Stimulated activated CD4-positive, alpha-beta T cell treated with anti-CD3 and anti-CD28 coated beads, Interleukin-15, amount 100 ng/mL, for 1 hour (primary cell): Measurements from ENCODE around the gene SOX2.

Experiments used
- DNase-seq, 2 donors: peaks; one replicate each; pipeline ENCODE4 v3.0.0-alpha.2; 2020; ENCODE audit warnings: low read depth in 1 of 2, low spot score in 1 of 2

The SOX2 gene

DNA sequence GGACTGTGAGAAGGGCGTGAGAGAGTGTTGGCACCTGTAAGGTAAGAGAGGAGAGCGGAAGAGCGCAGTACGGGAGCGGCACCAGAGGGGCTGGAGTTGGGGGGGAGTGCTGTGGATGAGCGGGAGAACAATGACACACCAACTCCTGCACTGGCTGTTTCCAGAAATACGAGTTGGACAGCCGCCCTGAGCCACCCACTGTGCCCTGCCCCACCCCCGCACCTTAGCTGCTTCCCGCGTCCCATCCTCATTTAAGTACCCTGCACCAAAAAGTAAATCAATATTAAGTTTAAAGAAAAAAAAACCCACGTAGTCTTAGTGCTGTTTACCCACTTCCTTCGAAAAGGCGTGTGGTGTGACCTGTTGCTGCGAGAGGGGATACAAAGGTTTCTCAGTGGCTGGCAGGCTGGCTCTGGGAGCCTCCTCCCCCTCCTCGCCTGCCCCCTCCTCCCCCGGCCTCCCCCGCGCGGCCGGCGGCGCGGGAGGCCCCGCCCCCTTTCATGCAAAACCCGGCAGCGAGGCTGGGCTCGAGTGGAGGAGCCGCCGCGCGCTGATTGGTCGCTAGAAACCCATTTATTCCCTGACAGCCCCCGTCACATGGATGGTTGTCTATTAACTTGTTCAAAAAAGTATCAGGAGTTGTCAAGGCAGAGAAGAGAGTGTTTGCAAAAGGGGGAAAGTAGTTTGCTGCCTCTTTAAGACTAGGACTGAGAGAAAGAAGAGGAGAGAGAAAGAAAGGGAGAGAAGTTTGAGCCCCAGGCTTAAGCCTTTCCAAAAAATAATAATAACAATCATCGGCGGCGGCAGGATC is at the start of gene SOX2:
Gene SOX2, plus strand, starts transcription at position 601 of the 811 bp plus-strand sequence. CDS start 436 bp downstream, outside the sequence.
- no peak for DNase-seq

DNA sequence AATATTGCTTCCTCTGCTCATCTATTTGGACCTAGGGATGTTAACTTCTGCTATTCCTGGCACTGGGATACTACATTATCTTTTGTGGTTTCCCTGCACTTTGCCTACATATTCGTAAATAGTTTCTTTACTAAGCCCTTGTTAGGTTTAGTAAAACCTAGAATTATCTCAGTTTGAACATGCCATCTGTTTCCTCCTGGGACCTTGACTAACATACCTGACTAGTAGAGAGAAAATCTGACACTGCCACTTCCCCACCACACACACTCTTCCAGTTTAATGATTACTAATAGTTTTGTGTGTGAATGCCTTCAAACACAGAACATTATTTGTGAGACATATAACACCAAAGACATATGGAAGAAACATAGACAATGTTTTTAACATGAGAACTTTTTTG is 28.2 kb upstream of the SOX2 start:
- no peak for DNase-seq

DNA sequence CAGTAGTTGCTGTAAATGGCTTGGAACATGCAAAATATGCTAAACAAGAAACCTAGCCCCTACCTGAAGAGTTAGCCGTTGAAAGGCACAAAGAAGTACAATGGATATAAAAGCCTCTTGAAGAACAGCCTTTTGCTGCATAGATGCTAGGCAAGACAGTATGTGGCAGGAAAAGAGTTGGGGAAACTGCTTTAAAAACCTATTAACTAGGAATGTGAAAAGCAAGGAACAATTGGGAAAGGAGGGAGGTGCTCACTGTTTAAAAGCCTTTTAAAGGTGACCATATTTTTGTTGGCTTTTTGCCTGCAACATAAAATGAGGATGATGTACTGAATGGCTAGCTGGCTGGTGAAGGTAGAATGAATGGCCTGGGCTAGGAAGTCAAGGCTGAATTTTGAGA is 24.5 kb upstream of the SOX2 start:
- no peak for DNase-seq

DNA sequence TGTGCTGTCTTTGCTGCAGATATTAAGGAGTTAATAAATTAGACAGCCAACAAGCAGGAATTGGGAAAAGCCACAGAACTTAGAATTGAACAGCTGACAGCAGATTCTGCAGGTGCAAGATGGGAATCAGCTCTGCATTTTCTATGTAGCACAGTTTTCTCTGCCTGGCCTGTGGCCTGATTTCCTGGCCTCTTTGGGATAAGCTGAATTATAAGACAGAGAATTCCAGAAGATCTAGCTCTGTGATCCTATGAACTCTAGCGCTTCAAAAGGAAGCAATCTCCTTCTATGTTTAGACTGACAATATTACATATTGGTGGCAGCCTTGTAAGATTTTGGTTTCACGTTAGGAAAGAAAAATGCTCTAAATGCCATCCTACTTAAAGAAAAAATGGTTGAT is 24.0 kb upstream of the SOX2 start:
- no peak for DNase-seq

DNA sequence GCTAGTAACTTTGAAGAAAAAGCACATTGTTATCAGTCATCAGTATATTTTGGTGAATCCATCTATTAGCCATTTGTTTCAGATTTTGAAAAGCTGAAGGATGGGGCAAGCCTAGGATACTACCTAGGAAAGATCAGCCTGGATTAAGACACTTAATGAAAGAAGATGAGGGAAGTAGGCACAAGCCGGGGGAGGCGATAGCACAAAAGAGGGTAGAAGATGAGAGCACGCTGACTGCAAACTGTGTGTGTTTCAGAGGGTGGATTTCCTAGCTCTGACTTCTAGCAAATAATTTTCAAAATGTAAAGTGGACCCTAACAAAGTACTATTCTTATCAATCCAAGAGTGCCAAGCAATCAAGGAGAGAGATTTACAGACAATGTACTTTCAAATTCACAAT is 22.2 kb upstream of the SOX2 start:
- DNase-seq, result no peak

DNA sequence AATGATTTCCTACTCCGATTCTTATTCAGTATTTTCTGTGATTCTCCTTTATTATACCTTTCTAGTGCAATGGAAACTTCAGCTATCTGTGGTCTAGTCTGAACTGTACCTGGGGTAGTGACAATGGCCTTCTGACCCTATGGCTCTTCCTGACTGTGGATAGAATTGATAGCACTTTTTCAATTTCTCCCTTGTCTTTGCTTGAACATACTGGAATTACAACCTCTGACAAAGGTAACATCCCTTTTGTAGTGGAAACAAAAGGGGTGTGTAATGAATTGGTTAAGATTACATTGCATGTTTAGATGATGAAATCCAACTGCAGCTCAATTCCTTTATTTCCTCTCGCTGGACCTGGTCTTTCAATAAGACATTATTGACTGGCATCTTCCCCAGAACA is 21.0 kb upstream of the SOX2 start:
- no peak for DNase-seq

- DNase-seq, result no peak
Observed at GRCh38 chr3:181691901-181692300, 19.8 kb upstream of the SOX2 start.

- DNase-seq, result no peak
Observed at GRCh38 chr3:181692311-181693145, 19.2 kb upstream of the SOX2 start.

- no peak for DNase-seq
Observed at GRCh38 chr3:181693280-181693679, 18.4 kb upstream of the SOX2 start.

DNA sequence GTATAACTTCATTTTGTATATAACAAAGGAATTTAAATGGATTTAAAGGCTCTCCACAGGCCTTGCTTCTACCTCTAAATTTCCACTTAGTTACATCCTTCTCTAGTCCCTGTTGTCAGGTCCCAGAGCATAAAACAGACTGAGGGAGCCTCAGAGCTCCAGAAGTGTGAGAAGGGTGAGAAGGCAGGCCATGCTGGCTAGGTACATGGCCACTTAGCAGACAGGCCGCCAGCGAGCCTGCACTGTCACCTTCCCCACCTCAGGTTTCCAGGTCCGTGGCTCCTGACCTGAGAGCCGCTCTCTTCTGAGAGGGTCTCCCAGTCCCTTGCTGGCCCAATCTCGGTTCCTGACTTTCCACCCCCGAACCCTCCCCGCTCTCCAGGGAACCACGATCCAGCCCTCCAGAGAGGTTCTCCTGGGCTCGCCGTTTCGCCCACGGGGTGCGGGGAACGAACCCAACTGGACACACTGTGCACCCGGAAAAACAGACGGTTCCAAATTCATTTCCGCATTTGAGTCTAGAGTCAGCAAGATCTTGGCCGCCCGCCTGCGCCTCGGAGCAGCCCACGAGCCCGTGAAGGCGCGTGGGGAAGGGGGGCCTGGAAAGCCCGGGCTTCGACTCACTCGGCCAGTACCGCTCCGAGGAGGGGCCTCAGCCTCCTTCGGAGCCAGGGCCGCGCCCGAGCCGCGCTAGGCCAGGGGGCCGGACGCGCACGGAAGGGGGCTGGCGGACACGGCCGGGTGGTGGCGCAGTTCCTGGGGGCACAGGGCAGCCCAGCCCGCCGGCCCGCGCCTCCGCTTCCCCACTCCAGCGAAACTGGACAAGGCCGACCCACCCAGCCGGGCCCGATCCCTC is 16.7 kb upstream of the SOX2 start:
- no peak for DNase-seq

DNA sequence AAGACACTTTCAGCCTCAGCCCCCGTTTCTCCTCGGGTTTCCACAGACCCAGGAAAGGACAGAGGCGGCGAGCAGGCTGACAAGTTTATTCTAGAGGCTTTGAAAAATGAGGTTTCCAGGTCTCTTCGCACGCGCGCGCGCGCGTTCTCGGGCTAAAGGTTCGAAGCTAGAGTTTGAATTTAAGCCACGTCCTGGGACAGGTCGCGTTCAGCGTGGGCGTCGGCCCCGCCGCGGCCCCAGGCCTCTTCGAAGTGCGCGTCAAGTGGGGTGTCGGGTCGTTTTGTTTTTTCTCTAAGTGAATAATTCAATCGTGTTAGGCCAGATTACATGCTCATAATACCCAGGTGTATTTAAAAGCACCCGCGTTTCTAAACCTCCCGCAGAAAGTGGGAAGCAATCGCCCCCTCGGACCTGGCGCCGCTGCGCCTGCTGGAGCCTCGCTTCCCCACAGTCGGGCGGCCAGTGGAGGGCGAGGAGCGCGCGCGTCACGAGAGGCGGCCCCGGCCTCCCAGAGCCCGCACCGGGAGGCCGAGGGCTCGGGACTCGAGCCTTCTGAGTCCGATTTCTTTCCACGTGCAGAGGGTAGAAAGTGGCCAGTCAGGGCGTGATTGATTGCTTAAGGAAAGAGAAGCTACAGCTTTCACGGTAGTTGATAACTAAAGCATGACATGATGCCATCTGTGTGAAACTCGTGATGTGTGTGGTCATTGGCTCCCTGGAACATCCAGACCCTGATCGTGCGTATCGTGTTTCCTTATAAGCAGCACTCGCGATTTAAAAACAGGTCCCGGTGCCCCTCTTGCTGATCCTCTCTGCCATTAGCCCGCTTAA is 15.8 kb upstream of the SOX2 start:
- no peak for DNase-seq

- no peak for DNase-seq
Observed at GRCh38 chr3:181696626-181697230, 15.0 kb upstream of the SOX2 start.

DNA sequence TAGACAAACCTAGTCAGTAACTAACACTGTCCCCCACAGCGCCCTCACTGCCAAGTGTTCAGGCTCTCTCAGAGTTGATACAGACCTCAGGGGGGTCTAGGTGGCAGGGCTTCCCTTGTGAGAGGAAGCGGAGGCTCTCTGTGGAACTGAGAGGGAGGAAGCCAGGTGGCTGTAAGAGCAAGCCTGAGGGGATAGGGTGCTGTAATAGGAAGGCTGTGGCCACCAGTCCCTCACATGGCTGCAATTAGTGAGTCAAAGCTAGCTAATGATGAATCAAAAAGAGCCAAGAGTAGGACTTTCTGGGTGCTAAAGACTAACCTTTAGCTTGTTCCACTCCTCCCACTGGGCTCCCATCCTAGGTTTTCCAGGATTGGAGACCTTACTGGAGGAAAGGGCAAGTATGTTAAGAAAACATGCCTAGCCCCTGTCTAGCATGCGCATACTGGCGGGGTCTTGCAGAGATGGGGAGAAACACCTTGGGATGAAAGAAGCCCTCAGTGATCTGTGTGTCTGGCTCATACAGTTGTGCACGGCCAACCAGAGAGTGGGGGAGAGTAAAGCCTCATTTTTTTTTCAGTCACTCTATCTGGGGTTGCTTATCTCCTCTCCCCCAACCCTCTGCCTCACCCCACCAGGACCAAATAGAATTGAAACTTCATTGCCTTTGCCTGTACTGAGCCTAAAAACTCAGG is 13.3 kb upstream of the SOX2 start:
- no peak for DNase-seq

- no peak for DNase-seq
Observed at GRCh38 chr3:181699171-181699903, 12.4 kb upstream of the SOX2 start.

DNA sequence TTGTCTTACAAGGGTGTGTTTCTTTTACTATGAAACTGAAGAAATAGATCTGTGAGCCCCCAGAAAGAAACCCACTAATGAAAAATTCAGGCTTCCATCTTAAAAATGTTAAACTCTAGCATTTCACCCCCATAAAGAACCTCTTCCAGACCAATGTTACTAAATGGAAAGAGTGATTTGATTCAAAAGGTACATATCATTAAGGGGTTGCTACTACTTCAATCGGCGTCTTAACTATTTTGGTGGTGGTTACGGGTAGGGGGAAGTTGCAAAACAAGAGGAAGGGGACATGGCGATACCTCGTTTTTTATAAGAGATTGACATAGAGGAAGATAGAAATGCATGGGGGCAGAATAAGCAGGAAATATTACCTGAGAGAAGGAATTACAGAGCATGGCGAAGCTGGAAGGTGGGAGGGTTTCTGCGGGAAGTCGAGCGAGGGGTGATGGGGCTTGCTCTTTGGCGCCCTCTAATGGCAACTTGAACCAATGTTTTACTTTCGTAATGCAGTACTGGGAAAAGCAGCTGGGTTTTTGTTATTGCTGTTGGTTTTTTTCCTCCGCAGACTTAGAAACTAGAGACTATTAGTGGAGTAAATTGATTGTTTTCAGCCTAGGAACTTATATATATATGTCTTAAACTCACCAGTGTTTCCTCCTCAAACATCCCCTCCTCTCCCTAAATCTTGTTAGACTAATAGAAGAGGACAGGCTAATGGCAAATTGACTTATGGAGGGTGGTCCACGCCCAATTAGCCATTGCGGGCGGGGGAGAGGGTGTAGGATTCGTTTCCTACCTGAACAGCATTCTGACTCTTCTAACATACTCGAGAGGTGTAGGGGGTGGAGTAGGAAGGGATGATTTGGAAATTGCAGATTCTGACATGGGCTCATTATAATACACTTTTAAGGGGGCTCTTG is 11.3 kb upstream of the SOX2 start:
- no peak for DNase-seq

DNA sequence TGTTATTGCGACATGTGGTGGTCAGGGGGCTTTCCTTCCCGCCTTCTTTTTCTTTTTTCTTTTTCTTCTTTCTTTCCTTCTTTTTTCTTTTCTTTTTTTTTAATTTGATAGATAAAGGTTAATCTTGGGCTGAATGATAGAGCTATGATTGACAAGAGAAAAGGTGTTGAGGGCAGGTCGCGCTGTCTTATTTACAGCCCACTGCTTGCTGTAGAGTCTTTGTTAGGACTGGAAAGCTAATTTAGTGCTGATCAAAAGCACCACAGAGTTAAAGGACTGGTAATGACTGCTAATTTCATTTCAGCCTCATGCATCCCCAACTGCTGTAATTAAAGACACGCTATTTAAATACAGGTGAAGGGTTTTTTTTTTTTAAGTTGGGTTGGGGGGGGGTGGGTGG is 10.6 kb upstream of the SOX2 start:
- DNase-seq, result no peak

DNA sequence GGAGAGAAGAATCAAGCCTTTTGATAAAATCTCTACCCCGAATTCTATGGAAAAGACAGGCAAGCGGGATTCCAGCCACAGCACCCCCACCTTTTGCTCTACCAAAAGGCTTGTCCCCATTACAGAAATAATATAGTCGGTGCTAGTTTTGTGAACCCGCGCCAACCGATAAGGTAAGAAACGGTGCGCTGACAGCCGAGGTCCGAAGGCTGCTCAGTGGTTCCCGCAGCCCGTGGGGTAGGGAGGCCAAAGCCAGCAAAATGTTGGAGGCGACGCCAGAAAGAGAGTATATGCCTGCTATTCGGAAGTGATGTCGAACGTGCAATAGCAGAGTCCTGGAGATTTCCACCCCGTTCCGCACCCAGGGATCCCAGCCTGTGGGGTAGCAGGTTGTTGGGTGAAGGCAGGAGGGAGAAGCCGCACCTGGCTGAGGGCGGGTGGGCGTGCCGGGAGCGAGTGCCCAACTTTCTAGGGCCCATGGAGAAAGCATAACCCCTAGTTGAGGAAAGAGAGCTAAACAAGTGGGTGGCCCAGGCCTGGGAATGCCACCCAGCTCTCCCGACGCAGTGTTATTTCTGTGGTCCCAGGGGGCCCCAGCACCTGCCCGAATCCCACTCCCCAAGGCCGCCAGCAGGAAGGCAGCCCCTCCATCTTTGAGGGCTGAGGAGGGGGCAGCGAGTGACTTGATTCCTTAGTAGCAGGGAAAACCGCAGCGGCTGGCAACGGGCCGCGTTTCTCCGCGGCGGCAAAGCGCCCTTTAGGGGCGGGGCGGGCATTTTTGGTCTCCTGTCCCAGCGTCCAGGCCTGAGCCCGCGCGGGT is 7.9 kb upstream of the SOX2 start:
- no peak for DNase-seq
